Stimulated activated CD8-positive, alpha-beta memory T cell treated with anti-CD3 and anti-CD28 coated beads, Interleukin-4, amount 100 ng/mL, for 24 hours (primary cell): Measurements from ENCODE around the gene TMEM176B.
"Not testable (repeated sequence)": the region's sequence is repeated elsewhere in the genome, so short reads cannot be mapped to it uniquely, and the experiment has no call there.

ENCODE experiments used
- DNase-seq: peaks from one replicate; pipeline ENCODE4 v3.0.0-alpha.2; 2020; ENCODE audit warnings: low read depth

The TMEM176B gene

DNA sequence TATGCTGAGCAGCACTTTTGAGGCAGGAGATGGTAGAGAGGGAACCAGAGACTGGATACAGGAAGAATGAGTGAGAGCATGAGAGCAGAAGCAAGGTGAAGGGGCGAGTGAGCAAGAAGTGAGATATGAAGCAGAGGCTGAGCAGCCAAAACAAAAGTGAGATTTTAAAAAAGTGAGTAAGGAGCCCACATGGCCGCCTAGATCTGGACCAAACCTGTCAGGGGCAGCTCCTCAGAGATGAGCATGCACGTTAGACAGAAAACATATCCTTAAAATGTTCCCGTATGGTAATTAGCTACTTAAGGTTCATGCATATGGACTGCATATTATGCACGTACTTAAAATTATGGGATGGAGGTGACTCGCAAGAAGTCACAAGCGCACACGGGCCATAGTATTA, 22.9 kb upstream of the TMEM176B start:
- DNase-seq: no peak

DNA sequence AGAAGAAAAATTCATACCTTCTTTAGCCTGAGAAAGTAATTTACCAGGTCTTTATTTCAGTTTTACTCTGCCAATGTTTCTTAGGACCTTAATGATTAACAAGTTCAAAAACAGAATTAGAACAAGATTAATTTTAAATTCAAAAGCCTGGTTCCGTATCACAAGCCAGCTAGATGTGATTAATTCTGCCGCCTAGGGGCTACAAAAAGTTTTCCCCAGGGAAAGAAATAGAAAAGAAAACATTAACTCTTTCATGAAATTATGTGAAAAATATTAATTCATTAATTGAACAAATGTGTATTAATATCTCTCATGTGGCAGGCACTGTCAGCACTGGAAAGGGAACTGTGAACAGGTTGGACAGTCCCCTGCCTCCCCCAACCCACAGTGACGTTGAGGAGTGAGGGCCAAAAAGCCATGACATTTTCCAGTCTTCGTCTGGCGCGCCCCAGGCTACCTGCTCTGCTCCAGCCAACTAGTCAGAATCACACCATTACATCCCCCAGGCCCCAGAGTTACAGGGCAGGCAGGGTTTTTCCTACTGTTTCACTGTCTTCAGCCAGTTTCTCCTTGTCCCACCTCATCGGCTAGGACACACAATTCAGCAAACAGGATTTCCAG, 20.5 kb upstream of the TMEM176B start:
- DNase-seq: no peak

DNA sequence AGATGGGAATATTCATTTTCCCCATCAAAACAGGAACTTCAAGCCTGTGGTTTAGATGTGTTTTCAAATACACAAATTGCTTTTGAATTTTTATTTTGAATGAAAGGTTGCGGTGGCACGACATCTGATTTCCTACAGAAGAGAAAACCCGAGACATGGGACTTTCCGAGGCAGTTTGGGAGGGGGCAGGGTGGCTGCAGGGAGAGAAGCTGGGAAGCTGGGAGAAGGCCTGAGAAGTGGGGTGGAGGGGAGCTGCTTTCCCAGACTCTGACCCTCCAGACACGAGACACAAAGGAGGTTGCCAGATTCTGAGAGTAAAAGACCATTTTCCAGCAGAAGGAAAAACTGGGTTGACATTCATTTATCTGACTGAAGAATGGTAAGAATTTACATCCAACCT, 20.0 kb upstream of the TMEM176B start:
- no peak for DNase-seq

DNA sequence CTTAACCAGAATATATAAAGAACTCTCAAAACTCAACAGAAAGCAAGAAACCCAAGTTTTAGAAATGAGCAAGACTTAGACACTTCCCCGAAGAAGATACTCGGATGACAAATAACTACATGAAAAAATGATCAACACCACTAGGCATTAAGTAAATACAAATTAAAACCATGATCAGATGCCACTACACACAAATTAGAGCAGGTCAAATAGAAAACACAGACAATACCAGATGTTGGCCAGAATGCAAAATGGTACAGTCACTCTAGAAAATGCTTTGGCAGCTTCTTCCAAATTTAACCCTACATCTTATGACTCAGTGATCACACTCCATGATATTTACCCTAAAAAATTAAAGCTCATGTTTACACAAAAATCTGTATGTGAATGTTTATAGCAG, 18.8 kb upstream of the TMEM176B start:
- DNase-seq: no peak

DNA sequence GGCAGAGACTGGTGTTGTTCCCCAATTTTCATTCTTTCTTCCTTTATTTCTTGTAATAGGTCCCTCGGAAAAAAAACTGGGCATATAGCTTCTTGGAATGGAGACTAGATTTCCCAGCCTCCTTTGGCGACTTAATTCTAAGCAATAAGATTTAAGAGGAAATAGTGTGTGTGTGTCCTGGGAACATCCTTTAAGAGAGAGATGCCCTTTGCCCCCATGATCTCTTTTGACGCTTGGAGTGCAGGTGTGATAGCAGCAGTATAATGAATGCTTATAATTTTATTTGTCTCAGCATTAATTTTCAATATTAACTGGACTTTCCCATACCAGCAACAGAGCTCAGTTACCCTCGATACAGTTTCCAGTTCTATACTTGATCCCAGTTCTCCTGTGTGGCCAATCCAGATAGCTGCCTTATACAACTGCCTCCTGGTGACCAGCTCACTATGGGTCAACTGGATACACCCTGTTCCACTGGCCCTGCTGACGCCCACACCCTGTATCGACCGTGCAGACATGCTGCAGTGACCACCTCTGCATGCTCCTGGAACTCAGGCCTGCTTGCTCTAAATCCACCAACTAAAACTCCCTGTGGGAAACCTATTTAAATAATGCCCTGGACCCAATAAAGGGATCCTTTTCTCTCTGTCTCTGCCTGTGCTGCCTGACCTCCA, 14.3 kb upstream of the TMEM176B start:
- no peak for DNase-seq

DNA sequence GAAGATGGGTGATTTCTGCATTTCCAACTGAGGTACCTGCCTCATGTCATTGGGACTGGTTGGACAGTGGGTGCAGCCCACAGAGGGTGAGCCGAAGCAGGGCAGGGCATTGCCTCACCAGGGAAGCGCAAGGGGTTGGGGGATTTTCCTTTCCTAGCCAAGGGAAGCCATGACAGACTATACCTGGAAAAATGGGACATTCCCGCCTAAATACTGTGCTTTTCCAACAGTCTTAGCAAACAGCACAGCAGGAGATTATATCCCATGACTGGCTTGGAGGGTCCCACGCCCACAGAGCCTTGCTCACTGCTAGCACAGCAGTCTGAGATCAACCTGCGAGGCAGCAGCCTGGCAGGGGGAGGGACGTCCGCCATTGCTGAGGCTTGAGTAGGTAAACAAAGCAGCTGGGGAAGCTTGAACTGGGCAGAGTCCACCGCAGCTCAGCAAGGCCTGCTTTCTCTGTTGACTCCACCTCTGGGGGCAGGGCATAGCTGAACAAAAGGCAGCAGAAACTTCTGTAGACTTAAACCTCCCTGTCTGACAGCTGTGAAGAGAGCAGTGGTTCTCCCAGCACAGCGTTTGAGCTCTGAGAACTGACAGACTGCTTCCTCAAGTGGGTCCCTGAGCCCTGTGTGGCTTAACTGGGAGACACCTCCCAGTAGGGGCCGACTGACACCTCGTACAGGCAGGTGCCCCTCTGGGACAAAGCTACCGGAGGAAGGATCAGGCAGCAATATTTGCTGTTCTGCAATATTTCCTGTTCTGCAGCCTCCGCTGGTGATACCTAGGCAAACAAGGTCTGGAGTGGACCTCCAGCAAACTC, 7.7 kb upstream of the TMEM176B start:
- not testable (repeated sequence) for DNase-seq

DNA sequence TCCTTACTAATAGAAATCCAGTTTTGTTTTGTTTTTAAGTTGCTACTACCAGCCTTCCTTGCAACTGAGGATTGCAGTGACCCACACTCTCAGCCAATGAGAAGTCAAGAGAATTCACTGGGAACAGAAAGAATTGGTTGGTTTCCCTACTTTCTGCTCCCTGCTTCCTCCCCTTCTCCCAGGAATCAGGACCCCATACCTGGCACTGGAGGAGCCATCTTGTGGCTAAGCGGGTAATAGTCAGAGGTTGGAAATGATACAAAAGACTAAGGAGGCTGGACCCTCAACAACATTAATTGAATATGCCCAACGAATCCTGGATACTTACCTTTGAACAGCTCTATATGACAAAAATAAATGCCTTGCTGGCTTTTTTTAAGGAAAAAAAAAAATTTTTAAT, 6.7 kb upstream of the TMEM176B start:
- DNase-seq: no peak

DNA sequence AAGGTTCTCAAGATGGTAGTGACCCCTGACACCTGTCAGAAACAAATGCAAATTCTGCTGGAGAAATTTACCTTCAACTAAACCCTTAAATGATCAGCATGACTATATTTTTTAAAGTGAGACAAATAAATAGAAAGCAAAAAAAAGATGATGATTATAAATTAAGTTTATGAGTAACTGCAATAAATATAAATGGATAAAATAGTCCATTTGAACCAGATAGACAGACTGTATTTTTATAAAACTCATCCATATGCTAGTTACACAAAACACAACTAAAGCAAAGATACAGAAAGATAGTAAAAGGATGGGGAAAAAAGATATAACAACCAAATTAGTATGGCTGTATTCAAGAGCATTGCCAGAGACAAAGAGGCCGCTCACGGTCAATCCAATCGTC, 6.3 kb upstream of the TMEM176B start:
- no peak for DNase-seq

DNA sequence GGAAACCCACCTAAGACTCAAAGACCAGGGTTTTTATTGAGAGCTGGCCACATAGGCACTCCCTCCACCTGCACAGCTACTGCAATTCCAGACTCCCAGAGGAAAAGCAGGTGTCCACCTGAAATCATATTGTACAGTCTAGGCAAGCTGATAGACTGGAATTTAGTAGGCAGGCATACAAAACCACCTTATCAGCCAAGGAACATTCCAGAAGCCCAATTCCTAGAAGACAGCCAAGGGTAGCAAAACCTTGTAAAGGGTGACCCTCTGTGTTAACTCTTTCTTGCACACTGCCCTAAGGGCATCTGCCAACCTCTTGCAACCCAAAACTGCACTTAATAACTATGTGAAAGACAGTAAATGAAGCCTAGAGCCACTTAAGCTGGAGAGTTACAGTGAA, 5.7 kb upstream of the TMEM176B start:
- no peak for DNase-seq

DNA sequence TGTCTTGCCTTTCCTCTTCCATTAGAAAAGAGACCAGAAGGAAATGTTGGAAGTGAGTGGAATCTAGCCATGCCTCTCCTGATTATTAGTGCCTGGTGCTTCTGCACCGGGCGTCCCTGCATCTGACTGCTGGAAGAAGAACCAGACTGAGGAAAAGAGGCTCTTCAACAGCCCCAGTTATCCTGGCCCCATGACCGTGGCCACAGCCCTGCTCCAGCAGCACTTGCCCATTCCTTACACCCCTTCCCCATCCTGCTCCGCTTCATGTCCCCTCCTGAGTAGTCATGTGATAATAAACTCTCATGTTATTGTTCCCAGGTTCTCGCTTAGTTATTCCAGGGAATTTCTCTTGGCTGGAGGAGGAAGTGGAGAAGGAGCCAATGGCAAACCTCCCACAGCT, 4.6 kb upstream of the TMEM176B start:
- no peak for DNase-seq

DNA sequence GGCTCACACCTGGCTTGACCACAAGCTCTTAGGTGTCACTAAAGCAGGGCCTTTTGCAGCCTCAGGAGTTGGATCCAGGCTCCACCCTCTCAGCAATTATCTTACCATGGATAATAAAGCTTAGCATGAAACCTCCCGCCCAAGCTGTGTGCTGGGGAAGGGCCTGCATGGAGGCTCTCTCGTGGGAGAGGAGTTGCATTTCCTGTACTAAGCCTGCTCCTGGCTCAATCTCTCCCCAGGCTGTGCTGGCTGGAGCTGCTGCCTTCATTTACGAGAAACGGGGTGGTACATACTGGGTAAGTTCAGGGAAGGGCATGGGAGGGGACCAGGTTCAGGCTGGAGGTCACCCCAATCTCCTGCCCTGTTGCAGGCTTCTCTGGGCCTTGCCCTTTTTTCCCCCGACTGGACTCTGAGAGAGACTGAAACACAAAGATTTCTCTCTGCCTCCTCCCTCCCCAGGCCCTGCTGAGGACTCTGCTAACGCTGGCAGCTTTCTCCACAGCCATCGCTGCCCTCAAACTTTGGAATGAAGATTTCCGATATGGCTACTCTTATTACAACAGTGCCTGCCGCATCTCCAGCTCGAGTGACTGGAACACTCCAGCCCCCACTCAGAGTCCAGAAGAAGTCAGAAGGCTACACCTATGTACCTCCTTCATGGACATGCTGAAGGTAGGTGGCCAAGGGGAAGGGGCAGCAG, 3.1 kb upstream of the TMEM176B start:
- DNase-seq: no peak

DNA sequence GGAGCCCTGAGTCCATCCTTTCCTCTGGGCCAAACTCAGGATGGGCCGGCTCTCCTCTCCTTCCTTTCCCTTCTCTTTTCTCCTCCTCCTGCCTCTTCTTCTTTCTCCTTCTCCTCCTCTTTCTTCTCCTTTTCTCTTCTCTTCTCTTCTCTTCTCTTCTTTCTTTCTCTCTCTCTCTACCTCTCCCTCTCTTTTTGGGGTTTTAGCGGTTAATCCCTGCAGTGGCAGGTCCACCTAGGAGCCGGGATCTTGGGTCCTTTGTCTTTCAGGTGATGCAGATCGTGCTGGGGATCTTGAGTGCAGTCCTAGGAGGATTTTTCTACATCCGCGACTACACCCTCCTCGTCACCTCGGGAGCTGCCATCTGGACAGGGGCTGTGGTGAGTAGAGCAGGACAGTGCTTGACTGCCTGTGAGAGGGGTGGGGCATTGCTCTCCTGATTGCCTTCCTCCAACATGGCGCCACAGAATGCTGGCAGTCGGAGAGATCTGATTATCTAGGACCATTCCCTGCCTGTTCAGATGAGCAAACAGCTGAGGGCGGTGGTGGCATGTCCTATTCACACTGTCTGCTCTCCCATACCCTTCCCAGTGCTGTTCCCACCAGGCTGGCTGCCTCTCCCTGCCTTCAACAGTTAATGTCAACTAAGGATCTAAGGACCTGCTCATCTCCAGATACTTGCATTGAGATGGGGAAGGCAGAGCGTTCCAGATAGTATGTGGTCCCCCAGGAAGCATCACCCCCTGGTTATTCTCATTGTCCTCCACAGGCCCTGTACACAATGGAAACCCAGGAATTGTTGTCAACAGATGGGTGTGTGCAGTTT, 2.0 kb upstream of the TMEM176B start:
- DNase-seq: no peak

DNA sequence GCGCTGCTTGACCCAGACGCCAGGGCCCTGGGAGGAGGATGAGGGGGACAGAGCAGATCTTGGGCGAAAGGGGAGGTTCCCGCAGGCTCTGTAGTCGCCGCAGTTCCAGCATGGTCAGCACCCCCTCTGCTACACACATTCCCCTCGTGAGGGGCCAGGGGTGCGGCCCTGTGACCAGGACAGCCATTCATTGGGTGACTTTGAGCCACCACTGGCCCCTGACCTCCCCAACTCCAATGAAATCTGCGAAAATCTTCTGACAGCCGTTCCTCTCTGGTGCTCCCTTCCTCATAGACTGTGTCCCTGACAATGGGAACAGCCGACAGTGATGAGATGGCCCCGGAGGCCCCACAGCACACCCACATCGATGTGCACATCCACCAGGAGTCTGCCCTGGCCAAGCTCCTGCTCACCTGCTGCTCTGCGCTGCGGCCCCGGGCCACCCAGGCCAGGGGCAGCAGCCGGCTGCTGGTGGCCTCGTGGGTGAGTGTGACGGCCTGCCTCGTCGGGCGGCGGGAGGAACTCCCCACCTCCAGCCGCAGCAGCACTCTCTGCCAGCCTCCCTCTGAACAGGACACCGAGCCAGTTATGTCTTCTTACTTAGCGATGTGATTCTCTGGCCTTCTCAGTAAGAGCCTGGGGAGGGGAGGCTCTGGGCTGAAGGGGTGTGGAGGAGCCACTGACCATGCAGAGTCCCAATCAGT, 1.2 kb upstream of the TMEM176B start:
- DNase-seq: no peak

DNA sequence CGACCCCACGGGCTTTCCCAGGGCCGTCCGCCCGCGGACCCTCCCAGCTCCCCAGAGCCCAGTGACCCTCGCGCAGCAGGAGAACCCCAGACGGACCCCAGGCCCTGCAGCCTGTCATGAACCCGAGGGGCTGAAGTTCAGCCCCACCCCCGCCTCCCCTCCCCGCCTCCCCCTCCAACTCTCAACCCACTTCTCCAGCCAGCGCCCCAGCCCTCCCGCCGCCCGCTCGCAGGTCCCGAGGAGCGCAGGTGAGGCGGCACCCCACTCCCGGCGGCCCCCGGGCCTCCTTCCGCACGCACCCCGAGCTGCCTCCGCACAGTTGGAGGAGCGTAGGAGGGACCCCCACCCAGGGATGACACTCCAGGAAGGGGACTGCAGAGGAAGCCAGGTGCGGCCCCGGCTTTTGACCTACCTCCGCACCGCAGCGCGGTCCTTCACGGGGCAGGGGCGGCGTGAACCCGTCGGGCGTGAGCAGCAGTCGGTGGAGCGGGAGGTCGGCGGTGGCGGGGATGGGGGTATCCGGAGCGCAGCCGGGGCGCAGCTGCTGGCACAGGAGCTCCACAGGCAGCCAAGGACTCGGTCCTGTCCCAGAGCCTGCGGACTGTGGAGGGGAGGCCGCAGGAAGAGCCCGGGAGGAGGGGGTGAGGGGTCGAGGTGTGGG, 547 bp upstream of the TMEM176B start, which contains the start of gene TMEM176A:
Gene TMEM176A (plus strand): TSS at position 189 of the 661 bp plus-strand sequence. CDS start 782 bp downstream, outside the sequence.
- DNase-seq: no peak

DNA sequence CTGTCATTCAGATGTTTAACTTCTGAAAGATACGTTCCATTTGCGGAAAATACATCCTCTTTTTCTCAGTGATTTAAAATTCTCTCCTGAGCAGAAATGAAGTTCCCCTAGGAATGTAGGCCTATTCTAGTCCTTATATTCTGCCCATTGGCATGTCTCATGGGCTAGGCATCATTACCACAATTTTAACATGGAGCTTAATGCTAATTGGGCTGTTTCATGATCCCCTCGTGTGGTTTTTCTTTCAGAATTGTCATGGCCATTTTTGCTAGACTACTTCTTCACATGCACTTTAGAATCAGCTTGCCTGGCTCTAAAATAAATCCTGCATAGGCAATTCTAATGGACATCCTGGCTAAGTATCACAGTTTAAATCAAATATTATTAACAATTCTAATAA, 1.0 kb downstream of the TMEM176B start:
- no peak for DNase-seq

DNA sequence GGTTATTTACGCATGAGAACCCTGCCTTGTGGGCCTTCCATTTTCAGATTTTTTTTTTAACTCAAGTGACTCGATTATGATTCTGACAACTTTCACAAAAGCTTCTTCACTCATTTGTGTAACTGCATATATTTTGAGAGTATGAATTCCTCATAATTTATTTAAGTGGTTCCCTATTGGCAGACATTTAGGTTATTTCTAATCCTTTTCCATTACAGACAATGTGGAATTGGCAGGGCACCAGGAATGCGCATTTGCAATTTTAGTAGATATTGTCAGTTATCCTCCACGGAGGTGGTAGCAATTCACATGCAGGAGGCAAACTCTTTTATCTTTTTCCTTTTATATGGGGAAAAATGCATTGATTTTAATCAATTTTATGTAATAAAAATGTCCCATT, 2.5 kb downstream of the TMEM176B start:
- DNase-seq: no peak

DNA sequence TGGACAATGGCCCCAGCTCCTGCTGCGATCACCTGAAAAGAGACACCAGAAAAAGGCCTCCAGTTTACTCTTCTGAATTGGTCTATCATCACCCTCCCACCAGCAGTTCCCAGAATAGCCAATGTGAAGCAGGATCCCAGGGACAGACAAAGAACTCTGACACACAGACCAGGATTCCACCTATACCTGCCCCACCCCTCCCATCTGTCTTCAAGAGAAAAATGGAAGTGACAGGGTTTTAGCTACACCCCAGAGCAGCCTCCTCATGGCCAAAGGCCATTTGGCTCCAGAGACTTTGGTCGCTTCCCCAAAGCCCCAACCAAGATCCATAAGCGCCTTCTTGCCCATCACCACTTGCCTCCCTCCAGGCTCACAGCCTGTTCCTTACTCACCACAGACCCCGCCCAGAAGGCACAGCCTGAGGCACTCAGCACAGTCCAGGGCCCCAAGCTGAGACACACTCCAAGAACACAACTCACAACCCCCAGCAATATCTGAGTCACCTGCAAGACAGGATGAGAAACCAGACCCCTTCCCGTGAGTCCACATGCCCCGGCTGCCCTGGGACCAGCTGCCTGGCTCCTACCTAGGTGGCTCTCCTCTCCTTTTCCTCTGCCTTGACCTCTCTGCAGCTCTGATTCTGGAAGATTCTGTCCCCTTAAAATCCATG, 6.5 kb downstream of the TMEM176B start:
- DNase-seq: no peak

DNA sequence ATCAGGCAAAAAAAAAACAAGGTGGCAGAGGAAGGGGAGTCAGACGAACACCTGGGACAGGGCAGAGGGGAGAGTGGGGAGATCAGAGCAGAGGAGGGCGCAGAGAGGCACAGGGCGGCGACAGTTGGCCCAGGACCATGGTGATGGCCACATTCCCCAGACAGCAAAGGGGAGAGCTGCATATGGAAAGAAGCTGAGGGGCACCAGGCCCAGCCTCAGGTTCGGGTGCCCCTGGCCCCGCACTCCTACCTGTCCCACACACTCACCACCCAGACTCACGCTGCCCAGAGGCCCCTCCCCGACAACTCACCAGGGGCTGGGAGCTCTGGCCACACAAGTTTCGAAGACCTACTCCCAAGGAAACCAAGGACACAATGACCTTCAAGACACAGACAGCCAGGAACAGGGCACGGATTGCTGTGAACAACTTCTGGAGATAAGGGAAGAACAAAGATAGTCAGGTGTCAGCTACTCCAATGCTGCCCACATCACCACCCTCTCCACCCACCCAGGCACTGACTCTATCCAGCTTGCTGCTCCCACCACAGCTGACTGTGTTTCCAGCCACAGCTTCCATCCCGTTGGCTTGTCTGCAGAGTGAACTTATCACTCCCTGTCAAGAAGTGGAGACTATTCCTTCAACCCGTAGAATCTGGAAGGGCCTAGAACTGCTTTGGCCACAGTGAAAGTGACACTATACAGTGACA, 8.3 kb downstream of the TMEM176B start:
- DNase-seq: no peak

DNA sequence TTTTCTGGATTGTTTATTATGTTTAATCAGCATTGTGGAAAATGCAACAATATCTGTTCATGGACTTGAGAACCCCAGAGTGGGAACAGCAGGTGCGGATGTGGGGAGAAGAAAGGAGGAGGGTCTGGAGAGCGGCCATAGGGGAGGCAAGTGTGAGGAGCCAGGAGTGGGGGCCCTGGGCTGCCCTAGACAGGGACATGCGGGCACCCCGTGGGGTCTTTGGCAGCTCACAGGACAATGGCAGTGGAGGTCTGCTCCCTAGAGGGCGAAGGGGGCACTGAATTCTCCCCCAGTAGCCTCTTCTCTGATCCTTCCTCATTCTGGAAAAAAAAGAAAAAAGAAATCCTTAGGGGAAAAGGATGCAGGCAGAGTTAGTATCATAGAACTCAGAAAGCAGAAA, 8.9 kb downstream of the TMEM176B start:
- no peak for DNase-seq
